Cerebellar nuclear complex (tissue), 1 donor: Measurements from ENCODE around the gene POLRMT.

Experiments
- DNase-seq, 2 experiments: peaks; one replicate each; lab custom pipeline; 2025; lab: John Stamatoyannopoulos, UW

POLRMT gene

GRCh38 chr19:579111-579841 is 54.1 kb downstream of the POLRMT start:
- DNase-seq, result no peak

GRCh38 chr19:577439-578392 is 55.6 kb downstream of the POLRMT start:
- DNase-seq, result no peak

- DNase-seq, result no peak
These were observed 56.4 kb downstream of the POLRMT start for GRCh38 chr19:576768-577438.

GRCh38 chr19:575527-576506 is 57.5 kb downstream of the POLRMT start:
- no peak for DNase-seq

DNA sequence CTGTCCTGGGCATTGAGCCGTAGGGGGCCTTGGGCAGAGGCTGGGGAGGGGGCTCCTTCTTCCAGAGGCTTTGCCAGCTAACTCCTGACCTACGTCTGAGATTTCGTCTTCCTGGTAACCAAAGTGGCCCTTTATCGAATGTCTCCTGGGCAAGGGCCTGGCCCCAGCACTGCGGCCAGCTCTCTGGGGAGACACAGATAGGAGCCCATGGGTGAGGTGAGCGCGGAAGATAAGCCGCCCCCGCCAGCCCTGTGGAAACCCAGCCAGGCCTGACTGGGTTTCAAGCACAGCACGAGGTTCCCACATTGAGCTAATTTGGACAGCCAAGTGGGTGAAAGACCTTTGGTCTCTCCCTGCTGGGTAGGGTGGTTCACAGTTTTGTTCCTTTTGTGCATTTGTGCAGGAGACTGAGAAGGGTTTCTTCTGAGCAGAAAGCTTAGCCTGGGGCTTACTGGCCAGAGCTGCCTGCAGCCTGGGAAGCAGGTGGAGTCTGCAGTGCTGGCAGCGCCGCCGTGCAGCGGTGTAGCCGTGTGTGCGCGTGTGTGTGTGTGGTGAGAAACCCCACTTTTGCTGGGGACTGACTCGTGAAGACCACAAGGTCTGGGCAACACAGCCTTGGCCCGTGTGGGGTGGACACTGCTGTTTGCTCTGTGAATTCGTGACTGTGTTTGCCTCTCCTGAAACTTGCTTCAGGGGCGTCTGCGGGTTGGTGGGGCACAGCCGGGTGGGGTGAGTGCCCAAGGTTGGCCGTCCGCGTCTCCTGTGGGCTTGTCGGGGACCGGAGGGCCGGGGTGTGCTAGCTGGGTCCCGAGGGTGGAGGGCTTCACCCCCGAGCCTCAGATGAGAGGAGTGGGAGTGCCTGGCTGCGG is 58.4 kb downstream of the POLRMT start:
- DNase-seq, result no peak

- no peak for DNase-seq
These were observed 59.9 kb downstream of the POLRMT start for GRCh38 chr19:573519-573825.

DNA sequence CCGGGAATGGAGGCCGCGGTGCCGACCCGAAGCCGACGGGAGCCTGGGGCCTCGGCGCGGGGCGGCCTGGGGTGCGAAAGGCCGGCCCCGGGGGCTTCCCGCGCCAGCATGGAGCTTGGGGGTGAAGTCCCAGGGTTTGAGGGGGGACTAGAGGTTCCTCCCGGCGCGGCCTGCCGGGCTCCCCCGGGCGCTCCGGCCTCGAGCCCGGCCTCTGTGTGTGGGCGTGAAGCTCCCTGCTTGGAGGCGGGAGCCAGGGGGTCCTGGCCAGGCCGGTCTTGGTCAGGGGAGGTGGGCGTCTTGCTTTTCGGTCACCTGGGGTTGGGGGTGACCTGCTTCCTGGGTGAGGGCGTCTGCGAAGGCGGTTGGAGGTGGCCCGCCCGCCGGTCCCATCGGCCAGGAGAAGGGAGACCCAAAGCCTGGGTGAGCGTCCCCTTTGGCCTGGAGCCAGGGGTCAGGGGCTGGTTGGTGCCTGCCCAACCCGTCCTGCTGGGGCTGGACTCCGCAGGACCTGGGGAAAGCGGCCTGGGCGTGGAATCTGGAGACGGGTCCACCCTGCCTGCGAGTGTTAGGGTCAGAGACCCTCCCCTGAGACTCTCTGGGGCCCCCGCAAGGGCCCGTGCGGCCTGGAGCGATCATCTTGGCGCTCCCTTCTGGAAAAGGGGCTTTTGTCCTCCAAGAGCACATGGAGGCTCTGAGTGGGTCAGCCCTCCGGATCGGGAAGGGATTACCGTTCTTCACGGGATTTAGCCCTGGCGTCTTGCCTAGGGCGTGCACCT is 60.4 kb downstream of the POLRMT start:
- no peak for DNase-seq

DNA sequence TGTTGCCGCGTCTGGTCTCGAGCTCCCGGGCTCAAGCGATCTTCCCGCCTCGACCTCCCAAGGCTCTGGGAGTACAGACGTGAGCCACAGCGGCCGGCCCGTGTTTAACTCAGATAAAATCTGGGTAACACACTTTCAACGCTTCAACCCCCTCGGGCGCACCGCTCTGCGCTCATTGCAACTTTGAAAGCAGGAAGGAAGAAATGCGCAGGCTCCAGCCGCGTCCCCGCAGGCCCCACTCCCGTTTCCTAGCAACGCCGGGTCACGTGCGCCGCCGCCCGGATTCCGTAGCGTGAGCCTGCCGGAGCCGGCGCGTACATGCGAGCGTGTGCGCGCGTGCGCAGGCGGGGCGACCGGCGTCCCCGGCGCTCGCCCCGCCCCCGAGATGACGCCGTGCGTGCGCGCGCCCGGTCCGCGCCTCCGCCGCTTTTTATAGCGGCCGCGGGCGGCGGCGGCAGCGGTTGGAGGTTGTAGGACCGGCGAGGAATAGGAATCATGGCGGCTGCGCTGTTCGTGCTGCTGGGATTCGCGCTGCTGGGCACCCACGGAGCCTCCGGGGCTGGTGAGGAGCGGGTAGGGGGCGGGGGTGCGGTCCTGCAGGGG is 61.1 kb downstream of the POLRMT start, which contains the start of gene BSG:
Gene BSG, plus strand, starts transcription at position 457 of the 603 bp plus-strand sequence. Its CDS starts 39 bp downstream, at position 496.
- peak; percentile 59 to 70 for DNase-seq

GRCh38 chr19:571566-571974 is 61.8 kb downstream of the POLRMT start:
- DNase-seq, result no peak

- DNase-seq, result no peak
These were observed 62.3 kb downstream of the POLRMT start for GRCh38 chr19:570937-571565.

GRCh38 chr19:570251-570686 is 63.1 kb downstream of the POLRMT start:
- no peak for DNase-seq

DNA sequence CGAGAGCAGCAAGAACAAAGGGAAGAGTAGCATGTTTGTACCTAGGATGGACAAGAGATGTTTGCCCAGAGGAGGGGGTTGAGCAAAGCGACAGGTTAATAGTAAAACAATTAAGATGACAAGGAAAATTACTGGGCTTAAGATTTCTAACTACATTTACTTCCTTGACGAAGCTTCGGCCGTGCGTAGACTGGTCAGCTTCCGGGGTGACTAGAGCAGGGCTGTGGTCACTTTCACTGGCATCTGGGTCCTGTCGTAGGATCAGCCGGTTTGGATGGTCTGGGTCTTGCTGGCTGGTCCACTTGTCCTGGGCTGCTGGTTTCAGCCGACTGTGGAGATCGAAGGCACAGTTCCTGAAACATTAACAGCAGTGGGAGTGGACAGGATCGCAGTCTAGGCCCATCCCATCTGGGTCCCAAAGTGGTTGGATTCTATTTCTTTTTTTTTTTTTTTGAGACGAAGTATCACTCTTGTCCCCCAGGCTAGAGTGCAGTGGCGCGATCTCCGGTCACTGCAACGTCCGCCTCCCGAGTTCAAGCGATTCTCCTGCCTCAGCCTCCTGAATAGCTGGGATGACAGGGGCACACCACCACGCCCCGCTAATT is 65.9 kb downstream of the POLRMT start:
- DNase-seq, result no peak
